Glomerular visceral epithelial cell (primary cell): ENCODE results near the gene SMARCA4.
"Not testable (repeated sequence)": the region's sequence is repeated elsewhere in the genome, so short reads cannot be mapped to it uniquely, and the experiment has no call there.

Source experiments
- DNase-seq: peaks from one replicate; pipeline ENCODE4 v3.0.0-alpha.2; 2016; ENCODE audit errors: extremely low spot score

The SMARCA4 gene

GRCh38 chr19:11064831-11065303 is 104.0 kb downstream of the SMARCA4 start:
- DNase-seq = peak; percentile 24

- no peak for DNase-seq
Measured at GRCh38 chr19:11066326-11066725, 105.5 kb downstream of the SMARCA4 start.

- DNase-seq = no peak
Measured at GRCh38 chr19:11067356-11068113, 106.7 kb downstream of the SMARCA4 start.

GRCh38 chr19:11069561-11069960 is 108.7 kb downstream of the SMARCA4 start:
- DNase-seq = no peak

GRCh38 chr19:11070123-11070522 is 109.3 kb downstream of the SMARCA4 start:
- DNase-seq = no peak

- DNase-seq = no peak
Measured at GRCh38 chr19:11073568-11073967, 112.7 kb downstream of the SMARCA4 start.

- DNase-seq = not testable (repeated sequence)
Measured at GRCh38 chr19:11076792-11077191, 116.0 kb downstream of the SMARCA4 start.

GRCh38 chr19:11078893-11079292 is 118.1 kb downstream of the SMARCA4 start:
- no peak for DNase-seq

GRCh38 chr19:11079999-11080398 is 119.2 kb downstream of the SMARCA4 start:
- no peak for DNase-seq

- DNase-seq = no peak
Measured at GRCh38 chr19:11087870-11088505, 127.2 kb downstream of the SMARCA4 start.

- no peak for DNase-seq
Measured at GRCh38 chr19:11088506-11089253, 127.8 kb downstream of the SMARCA4 start.

- peak; percentile 92 for DNase-seq
Measured at GRCh38 chr19:11089254-11090013, 128.6 kb downstream of the SMARCA4 start, which contains the start of gene LDLR. Gene LDLR, plus strand, starts transcription at chr19:11089463. Its CDS starts 86 bp downstream, at chr19:11089549.

- DNase-seq = not testable (repeated sequence)
Measured at GRCh38 chr19:11090014-11090263, 129.1 kb downstream of the SMARCA4 start.

- DNase-seq = peak; percentile 98
Measured at GRCh38 chr19:11090264-11090996, 129.6 kb downstream of the SMARCA4 start.

- no peak for DNase-seq
Measured at GRCh38 chr19:11090997-11091702, 130.3 kb downstream of the SMARCA4 start.

GRCh38 chr19:11091703-11092153 is 130.9 kb downstream of the SMARCA4 start:
- DNase-seq = peak; percentile 98

GRCh38 chr19:11092181-11092538 is 131.3 kb downstream of the SMARCA4 start:
- peak; percentile 73 for DNase-seq

- DNase-seq = no peak
Measured at GRCh38 chr19:11093689-11094238, 132.9 kb downstream of the SMARCA4 start.

GRCh38 chr19:11094520-11094894 is 133.7 kb downstream of the SMARCA4 start:
- no peak for DNase-seq

- peak; percentile 72 for DNase-seq
Measured at GRCh38 chr19:11096210-11096841, 135.5 kb downstream of the SMARCA4 start.
